Activated naive CD4-positive, alpha-beta T cell treated with anti-CD3 and anti-CD28 coated beads for 36 hours (primary cell): ENCODE data around the gene CCDC9B. TPM values are rescaled to one million over a fixed set of nuclear protein-coding genes. Genes with fewer than 3 reads are reported as not detected.

Experiments
- CTCF ChIA-PET: fragments of 350-600 bp; sonication (Branson Sonifier 250); formaldehyde crosslinking; loops from one replicate; lab custom pipeline; 2021; ENCODE audit warnings: antibody characterized with exemption; lab: Charles Lee
- DNase-seq: peaks from one replicate; pipeline ENCODE4 v3.0.0-alpha.2; 2020
- H3K27ac Mint-ChIP-seq: one replicate; pipeline ENCODE4 v1.8.0; 2021; ENCODE audit warnings: mild to moderate bottlenecking, mixed read lengths
- H3K27me3 Mint-ChIP-seq: one replicate; pipeline ENCODE4 v1.8.0; 2021; ENCODE audit warnings: low read depth, mixed read lengths
- H3K36me3 Mint-ChIP-seq: one replicate; pipeline ENCODE4 v1.8.0; 2021; ENCODE audit warnings: low read depth, mixed read lengths
- H3K4me1 Mint-ChIP-seq: one replicate; pipeline ENCODE4 v1.8.0; 2021; ENCODE audit warnings: low read depth, mixed read lengths
- H3K4me3 Mint-ChIP-seq: one replicate; pipeline ENCODE4 v1.8.0; 2021; ENCODE audit warnings: mild to moderate bottlenecking, moderate library complexity, mixed read lengths
- H3K9me3 Mint-ChIP-seq: one replicate; pipeline ENCODE4 v1.8.0; 2021; ENCODE audit warnings: mixed read lengths
- intact Hi-C: fragments of 100-400 bp; cut with micrococcal nuclease; formaldehyde crosslinking; loops from one replicate; pipeline ENCODE4 v1.15.1; 2023
- total RNA-seq, 2 experiments: library from RNA; stranded (reverse); gene quantifications; one replicate each; pipeline ENCODE4 v1.2.3, GENCODE V29; 2021

The CCDC9B gene
- total RNA-seq, 2 experiments from 2014 or later = 1.9 to 2.2 TPM

- peak; percentile 62 for DNase-seq
- no peaks in the 10 kb centered on the region for H3K27me3 Mint-ChIP-seq
- no peaks in the 10 kb centered on the region for H3K9me3 Mint-ChIP-seq
- H3K36me3 Mint-ChIP-seq = peaks cover 3% of the 10 kb centered on the region
- intact Hi-C loops = loop anchor here (1.0 to 5.0 kb wide), 8 partner anchors 17 to 542 kb away; partner anchors contain the start of genes ANKRD63, BMF, DISP2 and EIF2AK4
- H3K4me1 Mint-ChIP-seq = peaks cover 22% of the 10 kb centered on the region
- peak overlapping the region; percentile 73 for H3K4me3 Mint-ChIP-seq
- CTCF ChIA-PET = interaction anchor here (0.5 to 17.8 kb wide), 14 partner anchors 11 to 101 kb away, joined by 3 to 448 read pairs (median 6); partner anchors contain the start of genes CCDC9B and PLCB2
- H3K27ac Mint-ChIP-seq = no peak overlapping the region
Observed at GRCh38 chr15:40323953-40324937, 16.5 kb downstream of the CCDC9B start.

- no peak within 1 kb of the TSS for H3K27ac Mint-ChIP-seq
- H3K36me3 Mint-ChIP-seq = peaks cover 3% of the 10 kb centered on the region
- DNase-seq = peak; percentile 77
- H3K4me1 Mint-ChIP-seq = peaks cover 22% of the 10 kb centered on the region
- intact Hi-C loops = loop anchor here (1.0 to 5.0 kb wide), 7 partner anchors 16 to 541 kb away; partner anchors contain the start of genes ANKRD63, BMF, EIF2AK4 and FSIP1
- CTCF ChIA-PET = interaction anchor here (0.9 to 17.8 kb wide), 10 partner anchors 13 to 285 kb away, joined by 3 to 448 read pairs (median 4); partner anchors contain the start of genes CCDC9B and PLCB2
- H3K27me3 Mint-ChIP-seq = no peaks in the 10 kb centered on the region
- no peaks in the 10 kb centered on the region for H3K9me3 Mint-ChIP-seq
- peak within 1 kb of the TSS; percentile 73 for H3K4me3 Mint-ChIP-seq
Observed at GRCh38 chr15:40323239-40323952, 17.3 kb downstream of the CCDC9B start, which contains the start of gene INAFM2. TSS of gene INAFM2 (plus strand) at chr15:40323692. CDS start at chr15:40324056, 364 bp downstream.

DNA sequence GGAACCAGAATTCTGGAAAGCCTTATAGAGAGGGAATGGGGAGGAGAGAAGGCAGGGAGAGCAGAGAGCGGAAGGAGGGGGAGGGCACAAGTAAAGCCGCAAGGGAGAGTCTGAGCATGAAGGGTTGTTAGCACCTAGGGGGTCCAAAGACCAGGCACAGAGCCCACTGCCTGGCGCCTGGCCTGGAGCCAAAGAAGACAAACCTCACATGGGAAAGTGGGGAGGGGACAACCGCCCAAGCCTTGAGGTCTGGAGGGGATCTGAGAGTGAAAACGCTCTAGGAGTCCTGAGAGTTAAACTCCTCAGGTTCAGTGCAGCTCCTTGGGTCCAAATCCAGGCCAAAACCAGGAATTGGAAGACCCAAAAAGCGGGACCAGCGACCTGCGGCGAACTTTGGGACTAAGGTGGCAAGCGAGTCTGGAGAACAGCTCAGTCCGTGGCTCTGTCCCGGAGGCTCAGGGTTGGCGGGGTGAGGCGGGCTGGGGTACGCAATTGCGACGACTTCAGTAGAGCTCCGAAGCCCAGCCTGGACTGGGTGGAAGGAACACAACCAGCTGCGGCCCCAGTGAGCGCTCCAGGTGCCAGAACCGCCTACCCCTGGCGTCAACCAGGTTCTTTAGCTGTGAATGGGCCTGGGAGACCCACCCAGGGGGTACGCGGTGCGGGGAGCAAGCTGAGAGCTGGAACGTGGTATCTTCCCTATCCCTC, 18.1 kb downstream of the CCDC9B start:
- peak overlapping the region; percentile 69 for H3K4me3 Mint-ChIP-seq
- no peak for DNase-seq
- H3K9me3 Mint-ChIP-seq = no peaks in the 10 kb centered on the region
- intact Hi-C loops = loop anchor here (1.0 to 5.0 kb wide), 7 partner anchors 15 to 540 kb away; partner anchors contain the start of genes ANKRD63, BMF, EIF2AK4 and FSIP1
- CTCF ChIA-PET = interaction anchor here (0.9 to 17.8 kb wide), 10 partner anchors 13 to 285 kb away, joined by 3 to 448 read pairs (median 4); partner anchors contain the start of genes CCDC9B and PLCB2
- peaks cover 22% of the 10 kb centered on the region for H3K4me1 Mint-ChIP-seq
- H3K36me3 Mint-ChIP-seq = peaks cover 3% of the 10 kb centered on the region
- H3K27me3 Mint-ChIP-seq = no peaks in the 10 kb centered on the region
- no peak overlapping the region for H3K27ac Mint-ChIP-seq

DNA sequence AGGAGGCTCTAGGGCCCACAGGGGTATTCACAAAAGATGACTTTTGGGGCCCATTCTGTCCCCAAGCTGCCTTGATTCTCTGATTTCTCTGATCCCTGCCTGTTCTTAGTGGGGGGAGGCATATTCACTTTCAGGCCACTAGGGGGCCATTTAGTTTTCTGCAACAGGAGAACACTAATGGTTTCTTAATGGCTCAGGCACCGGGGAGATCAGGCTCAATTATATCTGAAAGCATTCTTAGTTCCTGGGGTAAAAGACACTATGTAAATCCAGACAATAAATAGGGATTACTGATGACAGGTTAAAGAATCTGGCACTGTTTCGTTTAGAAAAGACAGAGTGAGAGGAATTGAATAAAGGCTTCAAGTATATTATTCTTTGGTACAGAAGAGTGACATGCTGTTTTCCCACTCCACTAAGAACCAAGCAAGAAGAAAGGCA, 19.8 kb downstream of the CCDC9B start:
- H3K4me3 Mint-ChIP-seq = no peak overlapping the region
- DNase-seq = peak; percentile 74
- intact Hi-C loops = loop anchor here (1.0 to 5.0 kb wide), 8 partner anchors 17 to 389 kb away; partner anchors contain the start of genes ANKRD63, BMF and EIF2AK4
- H3K27ac Mint-ChIP-seq = no peak overlapping the region
- peaks cover 3% of the 10 kb centered on the region for H3K36me3 Mint-ChIP-seq
- CTCF ChIA-PET = interaction anchor here (0.6 to 17.8 kb wide), 11 partner anchors 12 to 406 kb away, joined by 3 to 448 read pairs (median 3); partner anchors contain the start of genes CCDC9B and PLCB2
- no peaks in the 10 kb centered on the region for H3K27me3 Mint-ChIP-seq
- peaks cover 20% of the 10 kb centered on the region for H3K4me1 Mint-ChIP-seq
- H3K9me3 Mint-ChIP-seq = no peaks in the 10 kb centered on the region

DNA sequence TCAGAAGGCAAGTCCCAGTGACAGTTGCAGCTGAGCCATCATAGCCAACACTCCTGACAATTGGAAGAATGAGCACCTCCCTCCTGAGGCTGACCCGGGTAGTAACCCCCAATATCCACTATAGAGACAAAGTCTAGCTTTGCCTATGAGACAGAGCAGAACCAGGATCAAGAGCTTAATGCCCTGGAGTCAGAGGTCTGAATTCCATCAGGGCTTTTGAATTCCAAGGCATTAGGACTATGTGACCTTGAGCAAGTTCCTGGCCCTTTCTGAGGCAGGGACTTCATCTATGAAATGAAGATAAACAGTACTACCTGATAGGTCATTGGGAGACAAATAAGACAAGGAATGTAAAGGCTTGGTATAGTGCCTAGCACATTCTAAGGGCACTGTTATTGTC, 20.3 kb downstream of the CCDC9B start:
- DNase-seq = no peak
- Mint-ChIP-seq H3K4me1 (peaks cover 15% of the 10 kb centered on the region), H3K4me3 (no peak overlapping the region), H3K36me3 (peaks cover 3% of the 10 kb centered on the region), H3K27ac (no peak overlapping the region), H3K9me3 (no peaks in the 10 kb centered on the region), H3K27me3 (no peaks in the 10 kb centered on the region)
- CTCF ChIA-PET = interaction anchor here (0.5 to 17.8 kb wide), 13 partner anchors 11 to 284 kb away, joined by 3 to 448 read pairs (median 3); partner anchors contain the start of genes CCDC9B, KNSTRN and PLCB2
- intact Hi-C loops = loop anchor here (2.0 to 5.0 kb wide), 6 partner anchors 38 to 388 kb away; partner anchors contain the start of genes ANKRD63, BMF and EIF2AK4

DNA sequence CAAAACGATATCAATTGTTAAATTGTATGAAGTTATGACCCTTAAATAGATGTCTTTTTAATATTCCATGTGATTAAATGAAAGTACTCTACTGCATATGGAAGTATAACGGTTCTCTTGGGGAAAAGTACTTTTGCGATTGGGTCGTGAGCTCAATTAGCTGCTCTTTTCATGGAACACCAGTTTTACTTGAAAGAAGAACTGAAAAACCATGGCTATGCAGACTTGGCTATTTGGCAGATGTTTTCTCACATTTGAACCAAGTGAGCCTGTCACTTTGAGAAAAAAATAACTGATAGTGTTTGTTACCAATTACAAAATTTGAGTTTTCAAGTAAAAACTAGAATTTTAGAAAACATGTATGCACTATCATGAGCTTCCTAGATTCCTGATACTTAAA, 23.2 kb downstream of the CCDC9B start:
- no peak overlapping the region for H3K27ac Mint-ChIP-seq
- no peaks in the 10 kb centered on the region for H3K27me3 Mint-ChIP-seq

GRCh38 chr15:40316931-40317330, 23.8 kb downstream of the CCDC9B start:
- no peak for DNase-seq
- H3K4me3 Mint-ChIP-seq = no peak overlapping the region
- no peaks in the 10 kb centered on the region for H3K9me3 Mint-ChIP-seq
- no peaks in the 10 kb centered on the region for H3K36me3 Mint-ChIP-seq
- no peak overlapping the region for H3K27ac Mint-ChIP-seq
- H3K4me1 Mint-ChIP-seq = peaks cover 16% of the 10 kb centered on the region
- CTCF ChIA-PET = interaction anchor here (0.6 to 17.8 kb wide), 6 partner anchors 8 to 131 kb away, joined by 3 to 448 read pairs (median 51); partner anchors contain the start of genes CCDC9B and PLCB2
- H3K27me3 Mint-ChIP-seq = no peaks in the 10 kb centered on the region
- intact Hi-C loops = no loop called here

More for the DNA sequence above, 23.2 kb downstream of the CCDC9B start:
- peaks cover 14% of the 10 kb centered on the region for H3K4me1 Mint-ChIP-seq
- CTCF ChIA-PET = interaction anchor here (0.6 to 17.8 kb wide), 5 partner anchors 8 to 132 kb away, joined by 3 to 448 read pairs (median 98); partner anchors contain the start of genes CCDC9B and PLCB2
- no peaks in the 10 kb centered on the region for H3K9me3 Mint-ChIP-seq
- H3K36me3 Mint-ChIP-seq = no peaks in the 10 kb centered on the region
- H3K4me3 Mint-ChIP-seq = no peak overlapping the region
- intact Hi-C loops = no loop called here
- no peak for DNase-seq

DNA sequence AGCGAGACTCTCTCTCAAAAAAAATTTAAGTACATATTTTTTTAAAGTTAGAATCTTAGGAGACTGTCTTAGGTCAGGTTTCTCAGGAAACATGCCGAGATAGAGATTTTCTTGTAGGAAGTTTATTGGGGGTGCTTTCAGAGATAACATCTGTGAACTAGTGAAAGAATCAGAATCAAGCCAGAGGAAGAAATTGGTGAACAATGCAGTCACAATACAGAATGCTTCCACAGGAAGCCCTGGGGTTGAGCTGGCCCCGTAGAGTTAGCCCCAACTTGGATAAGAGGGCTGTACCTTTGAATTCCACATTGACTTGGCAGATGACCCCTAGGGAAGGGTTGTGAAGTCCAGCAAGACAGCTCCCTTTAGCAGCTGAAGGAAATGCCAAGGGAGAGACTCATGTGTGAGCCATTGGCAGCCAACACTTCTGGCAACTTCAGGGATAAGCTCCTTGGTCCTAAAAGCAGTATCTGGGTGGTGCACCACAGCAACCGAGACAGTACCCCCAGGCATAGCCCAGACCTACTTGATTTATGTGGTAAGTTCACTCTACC, 25.9 kb downstream of the CCDC9B start:
- Mint-ChIP-seq H3K4me3 (no peak overlapping the region), H3K27ac (no peak overlapping the region), H3K27me3 (no peaks in the 10 kb centered on the region), H3K36me3 (no peaks in the 10 kb centered on the region), H3K4me1 (peaks cover 14% of the 10 kb centered on the region), H3K9me3 (no peaks in the 10 kb centered on the region)
- CTCF ChIA-PET = interaction anchor here (3.6 to 17.8 kb wide), 3 partner anchors 21 to 97 kb away, joined by 11 to 448 read pairs (median 365); partner anchors contain the start of gene CCDC9B
- no peak for DNase-seq
- intact Hi-C loops = no loop called here

GRCh38 chr15:40313531-40314398, 27.0 kb downstream of the CCDC9B start:
- no peaks in the 10 kb centered on the region for H3K27me3 Mint-ChIP-seq
- CTCF ChIA-PET = interaction anchor here (0.7 to 17.8 kb wide), 5 partner anchors 11 to 96 kb away, joined by 3 to 448 read pairs (median 11); partner anchors contain the start of gene CCDC9B
- H3K36me3 Mint-ChIP-seq = no peaks in the 10 kb centered on the region
- H3K4me3 Mint-ChIP-seq = no peak overlapping the region
- H3K4me1 Mint-ChIP-seq = peaks cover 25% of the 10 kb centered on the region
- H3K27ac Mint-ChIP-seq = no peak overlapping the region
- DNase-seq = peak; percentile 62
- intact Hi-C loops = no loop called here
- no peaks in the 10 kb centered on the region for H3K9me3 Mint-ChIP-seq
